Keratinocyte (primary cell): Measurements from ENCODE around the gene MBTPS2.

Experiments used
- EZH2 ChIP-seq: IDR thresholded peaks from one replicate; pipeline ENCODE4 v1.6.1; 2012; ENCODE audit warnings: inconsistent platforms, mild to moderate bottlenecking, low read length, moderate library complexity
- TF ChIP-seq, protein P1 (sequence below), 3 experiments: IDR thresholded peaks in 1 of 3; conservative IDR thresholded peaks in 1 of 3; optimal IDR thresholded peaks in 1 of 3; 2 replicates in 2 of 3; 3 replicates in 1 of 3; pipeline versions ENCODE3 to v1.5.1; 2011; ENCODE audit warnings: low read length in 3 of 3, mild to moderate bottlenecking in 3 of 3, moderate library complexity in 2 of 3, control low read depth in 1 of 3, inconsistent platforms in 1 of 3; ENCODE audit not compliant: insufficient read depth in 2 of 3; ENCODE audit errors: extremely low read depth in 1 of 3

DNA sequence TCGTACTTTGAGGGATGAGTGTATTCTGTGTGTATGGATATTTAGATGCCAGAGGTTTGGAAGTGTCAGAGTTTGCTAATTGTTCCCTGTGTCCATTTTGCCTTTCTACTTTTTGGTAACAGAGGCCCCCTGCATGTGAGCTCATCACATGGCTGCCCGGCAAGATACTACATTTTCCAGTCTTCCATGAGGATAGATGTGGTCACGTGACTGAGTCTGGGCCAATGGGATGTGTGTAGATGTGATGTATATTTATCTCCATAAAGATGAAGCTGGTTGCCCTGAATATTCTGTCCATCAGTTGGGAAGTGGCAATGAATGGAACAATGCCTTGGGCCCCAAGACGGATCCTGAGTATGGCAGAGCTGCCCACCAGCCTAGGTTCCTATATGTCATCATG is 72.1 kb downstream of the MBTPS2 start:
- TF ChIP-seq, protein P1, sequence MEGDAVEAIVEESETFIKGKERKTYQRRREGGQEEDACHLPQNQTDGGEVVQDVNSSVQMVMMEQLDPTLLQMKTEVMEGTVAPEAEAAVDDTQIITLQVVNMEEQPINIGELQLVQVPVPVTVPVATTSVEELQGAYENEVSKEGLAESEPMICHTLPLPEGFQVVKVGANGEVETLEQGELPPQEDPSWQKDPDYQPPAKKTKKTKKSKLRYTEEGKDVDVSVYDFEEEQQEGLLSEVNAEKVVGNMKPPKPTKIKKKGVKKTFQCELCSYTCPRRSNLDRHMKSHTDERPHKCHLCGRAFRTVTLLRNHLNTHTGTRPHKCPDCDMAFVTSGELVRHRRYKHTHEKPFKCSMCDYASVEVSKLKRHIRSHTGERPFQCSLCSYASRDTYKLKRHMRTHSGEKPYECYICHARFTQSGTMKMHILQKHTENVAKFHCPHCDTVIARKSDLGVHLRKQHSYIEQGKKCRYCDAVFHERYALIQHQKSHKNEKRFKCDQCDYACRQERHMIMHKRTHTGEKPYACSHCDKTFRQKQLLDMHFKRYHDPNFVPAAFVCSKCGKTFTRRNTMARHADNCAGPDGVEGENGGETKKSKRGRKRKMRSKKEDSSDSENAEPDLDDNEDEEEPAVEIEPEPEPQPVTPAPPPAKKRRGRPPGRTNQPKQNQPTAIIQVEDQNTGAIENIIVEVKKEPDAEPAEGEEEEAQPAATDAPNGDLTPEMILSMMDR (optimal IDR thresholded peaks at IDR 0.05 in 1 of 3, IDR thresholded peaks at IDR 0.05 in 1 of 3, conservative IDR thresholded peaks at IDR 0.05 in 1 of 3; ENCODE audit: extremely low read depth in 1 of 3, insufficient read depth in 2 of 3, low read length in 3 of 3), result no peak
- no peak for TF ChIP-seq EZH2
